ENCODE results near the gene DNMT1. TPM values are rescaled to one million over a fixed set of nuclear protein-coding genes. Genes with fewer than 3 reads are reported as not detected.
A peak's percentile ranks its signal among the peaks of the same experiment; 100 is the strongest.

DNMT1 gene
- total and polyA plus RNA-seq, 4 donors: 32.8 to 85.7 (median 45.2) TPM

DNA sequence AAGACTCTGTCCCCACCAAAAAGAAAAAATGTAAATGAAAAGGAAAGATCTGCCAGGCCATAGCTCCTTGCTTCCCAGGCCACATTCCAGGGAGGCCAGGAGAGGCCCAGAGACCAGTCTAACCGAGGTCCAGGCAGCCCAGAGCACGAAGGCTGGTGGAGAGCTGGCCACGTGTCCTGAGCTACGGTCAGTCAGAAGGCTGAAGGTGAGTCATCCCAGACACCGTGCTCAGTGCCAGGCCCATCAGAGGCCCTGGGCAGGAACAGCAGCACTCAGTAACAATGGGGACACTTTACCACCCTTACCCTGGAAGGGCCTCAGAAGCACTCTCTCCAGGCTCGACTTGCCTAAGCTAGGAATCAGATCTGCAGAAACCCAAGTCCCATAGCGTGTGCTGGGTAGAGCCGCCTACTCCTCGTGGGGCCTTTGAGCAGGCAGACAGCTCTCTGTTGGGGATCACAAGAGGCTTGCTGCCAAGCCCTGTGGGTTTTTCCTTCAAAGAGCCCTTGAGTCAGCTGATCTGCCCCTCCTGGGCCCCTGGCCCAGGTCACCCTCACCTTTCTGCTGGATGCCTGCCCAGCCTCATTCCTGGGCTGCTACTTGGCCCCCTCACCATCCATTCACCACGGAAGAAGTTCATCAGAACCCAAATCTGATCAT, 11.6 kb upstream of the DNMT1 start:
- Histone ChIP-seq H3K27me3 (ENCODE audit: control insufficient read depth in 3 of 3, insufficient read depth in 3 of 3, low read length in 2 of 3) (no peaks in the 10 kb centered on the region), H3K9ac (ENCODE audit: insufficient read depth in 1 of 2, low read length in 2 of 2) (no peak overlapping the region), H3K4me1 (ENCODE audit: control insufficient read depth in 5 of 5, insufficient read depth in 5 of 5, low read length in 5 of 5) (peaks cover 0 to 4% (median 0%) of the 10 kb centered on the region in 5 donors), H3K9me3 (ENCODE audit: control insufficient read depth in 4 of 4, insufficient read depth in 3 of 4, low read length in 3 of 4) (peaks cover 0 to 6% (median 2%) of the 10 kb centered on the region in 4 donors), H3K36me3 (ENCODE audit: control insufficient read depth in 4 of 4, insufficient read depth in 4 of 4, low read length in 4 of 4) (peaks cover 0 to 7% (median 2%) of the 10 kb centered on the region in 4 donors), H3K27ac (ENCODE audit: low read depth in 1 of 2, low read length in 1 of 2) (peak overlapping the region in 1 of 2 donors; percentile 18), H3K4me3 (no peak overlapping the region)
- 64 to 89% methylated on average over 10 of the region's 10 CpGs for WGBS, 2 donors
- TF ChIP-seq, protein P1, sequence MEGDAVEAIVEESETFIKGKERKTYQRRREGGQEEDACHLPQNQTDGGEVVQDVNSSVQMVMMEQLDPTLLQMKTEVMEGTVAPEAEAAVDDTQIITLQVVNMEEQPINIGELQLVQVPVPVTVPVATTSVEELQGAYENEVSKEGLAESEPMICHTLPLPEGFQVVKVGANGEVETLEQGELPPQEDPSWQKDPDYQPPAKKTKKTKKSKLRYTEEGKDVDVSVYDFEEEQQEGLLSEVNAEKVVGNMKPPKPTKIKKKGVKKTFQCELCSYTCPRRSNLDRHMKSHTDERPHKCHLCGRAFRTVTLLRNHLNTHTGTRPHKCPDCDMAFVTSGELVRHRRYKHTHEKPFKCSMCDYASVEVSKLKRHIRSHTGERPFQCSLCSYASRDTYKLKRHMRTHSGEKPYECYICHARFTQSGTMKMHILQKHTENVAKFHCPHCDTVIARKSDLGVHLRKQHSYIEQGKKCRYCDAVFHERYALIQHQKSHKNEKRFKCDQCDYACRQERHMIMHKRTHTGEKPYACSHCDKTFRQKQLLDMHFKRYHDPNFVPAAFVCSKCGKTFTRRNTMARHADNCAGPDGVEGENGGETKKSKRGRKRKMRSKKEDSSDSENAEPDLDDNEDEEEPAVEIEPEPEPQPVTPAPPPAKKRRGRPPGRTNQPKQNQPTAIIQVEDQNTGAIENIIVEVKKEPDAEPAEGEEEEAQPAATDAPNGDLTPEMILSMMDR (IDR thresholded peaks at IDR 0.05; ENCODE audit: control extremely low read depth, extremely low read depth): no peak
- peak; percentile 47 to 80 (median 75) for DNase-seq
- peak; percentile 27 for ATAC-seq (ENCODE audit: insufficient read depth, low FRiP score)

DNA sequence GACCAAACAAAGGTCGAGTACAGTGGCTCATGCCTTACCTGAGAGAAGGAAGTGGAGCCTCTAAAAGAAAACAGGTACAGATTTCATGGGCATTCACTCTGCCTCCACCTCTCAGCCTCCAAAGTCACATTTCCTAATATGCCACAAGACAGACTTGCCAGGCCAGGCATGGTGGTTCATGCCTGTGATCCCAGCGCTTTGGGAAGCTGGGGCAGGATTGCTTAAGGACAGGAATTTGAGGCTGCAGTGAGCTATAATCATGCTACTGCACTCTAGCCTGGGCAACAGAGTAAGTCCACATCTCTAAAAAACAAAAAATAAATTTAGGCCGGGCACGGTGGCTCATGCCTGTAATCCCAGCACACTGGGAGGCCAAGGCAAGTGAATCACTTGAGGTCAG, 10.9 kb upstream of the DNMT1 start:
- Histone ChIP-seq H3K4me3 (no peak overlapping the region), H3K9me3 (ENCODE audit: control insufficient read depth in 4 of 4, insufficient read depth in 3 of 4, low read length in 3 of 4) (peaks cover 0 to 6% (median 2%) of the 10 kb centered on the region in 4 donors), H3K4me1 (ENCODE audit: control insufficient read depth in 5 of 5, insufficient read depth in 5 of 5, low read length in 5 of 5) (peaks cover 0 to 4% (median 0%) of the 10 kb centered on the region in 5 donors), H3K9ac (ENCODE audit: insufficient read depth in 1 of 2, low read length in 2 of 2) (no peak overlapping the region), H3K36me3 (ENCODE audit: control insufficient read depth in 4 of 4, insufficient read depth in 4 of 4, low read length in 4 of 4) (peaks cover 0 to 7% (median 3%) of the 10 kb centered on the region in 4 donors), H3K27me3 (ENCODE audit: control insufficient read depth in 3 of 3, insufficient read depth in 3 of 3, low read length in 2 of 3) (no peaks in the 10 kb centered on the region), H3K27ac (ENCODE audit: low read depth in 1 of 2, low read length in 1 of 2) (no peak overlapping the region)
- TF ChIP-seq, protein P1 (IDR thresholded peaks at IDR 0.05; ENCODE audit: control extremely low read depth, extremely low read depth): no peak
- no peak for DNase-seq
- WGBS, 2 donors: 83 to 96% methylated on average over 4 of the region's 4 CpGs
- no peak for ATAC-seq (ENCODE audit: insufficient read depth, low FRiP score)

DNA sequence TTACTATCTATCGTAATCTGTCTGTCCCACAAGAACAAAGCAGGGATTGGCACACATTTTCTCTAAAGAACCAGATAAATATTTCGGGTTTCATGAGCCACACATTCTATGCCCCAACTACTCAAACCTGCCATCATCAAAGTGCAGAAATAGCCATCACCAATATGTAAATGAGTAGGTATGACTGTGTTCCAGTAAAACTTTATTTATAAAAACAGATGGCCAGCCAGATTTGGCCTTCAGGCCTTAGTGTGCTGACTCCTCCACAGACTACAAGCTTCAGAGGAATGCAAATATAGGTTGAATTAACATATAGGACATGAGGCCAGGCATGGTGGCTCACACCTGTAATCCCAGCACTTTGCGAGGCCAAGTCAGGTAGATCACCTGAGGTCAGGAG, 8.9 kb upstream of the DNMT1 start:
- Histone ChIP-seq H3K27ac (ENCODE audit: low read depth in 1 of 2, low read length in 1 of 2) (no peak overlapping the region), H3K9me3 (ENCODE audit: control insufficient read depth in 4 of 4, insufficient read depth in 3 of 4, low read length in 3 of 4) (peaks cover 0 to 6% (median 2%) of the 10 kb centered on the region in 4 donors), H3K9ac (ENCODE audit: insufficient read depth in 1 of 2, low read length in 2 of 2) (no peak overlapping the region), H3K27me3 (ENCODE audit: control insufficient read depth in 3 of 3, insufficient read depth in 3 of 3, low read length in 2 of 3) (no peaks in the 10 kb centered on the region), H3K4me1 (ENCODE audit: control insufficient read depth in 5 of 5, insufficient read depth in 5 of 5, low read length in 5 of 5) (peaks cover 0 to 4% (median 0%) of the 10 kb centered on the region in 5 donors), H3K4me3 (no peak overlapping the region), H3K36me3 (ENCODE audit: control insufficient read depth in 4 of 4, insufficient read depth in 4 of 4, low read length in 4 of 4) (peaks cover 0 to 7% (median 3%) of the 10 kb centered on the region in 4 donors)
- ATAC-seq (ENCODE audit: insufficient read depth, low FRiP score) (no peak), DNase-seq (no peak)
- TF ChIP-seq, protein P1 (IDR thresholded peaks at IDR 0.05; ENCODE audit: control extremely low read depth, extremely low read depth): no peak
- 96 to 97% methylated on average over 3 of the region's 3 CpGs for WGBS, 2 donors

Measured in lung (tissue), 12 donors.